ENCODE results near the gene SORBS1. TPM values are rescaled to one million over a fixed set of nuclear protein-coding genes. Genes with fewer than 3 reads are reported as not detected.

SORBS1 gene
- total and polyA plus RNA-seq, 8 donors = 11.4 to 25.6 (median 16.8) TPM

GRCh38 chr10:95467162-95467599 is 94.0 kb downstream of the SORBS1 start:
- Histone ChIP-seq H3K27me3 (no peaks in the 10 kb centered on the region), H3K9me3 (no peaks in the 10 kb centered on the region), H3K4me3 (no peak overlapping the region), H3K27ac (no peak overlapping the region), H3K4me1 (peaks cover 5 to 33% (median 27%) of the 10 kb centered on the region in 3 donors), H3K36me3 (no peaks in the 10 kb centered on the region)
- TF ChIP-seq CTCF (IDR thresholded peaks at IDR 0.05) = no peak
- DNase-seq = peak; percentile 39 to 58 (median 52)
- intact Hi-C loops (cut with DNase I) = no loop called here
- peak; percentile 70 to 95 (median 86) for ATAC-seq
- no peak for FAIRE-seq
- WGBS, 2 donors = 37 to 46% methylated on average over 5 of the region's 5 CpGs

DNA sequence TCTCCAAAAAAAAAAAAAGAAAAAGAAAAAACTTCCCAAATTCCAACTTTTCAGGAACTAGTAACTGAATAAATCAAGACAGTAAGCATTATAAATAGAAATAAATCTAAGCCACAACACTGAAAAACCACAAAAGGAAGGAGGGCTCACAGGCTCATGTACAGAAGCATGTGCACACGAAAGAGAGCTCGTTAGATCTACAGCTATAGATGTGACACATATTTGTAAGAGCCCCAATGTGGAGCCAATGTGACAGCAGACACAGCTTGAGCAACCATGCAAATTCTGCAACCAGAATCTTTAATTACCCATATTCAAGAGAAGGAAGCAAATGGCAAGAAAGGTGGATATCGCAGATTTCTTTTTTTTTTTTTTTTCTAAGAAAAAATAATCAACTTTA is 94.7 kb downstream of the SORBS1 start:
- FAIRE-seq = no peak
- Histone ChIP-seq H3K27ac (no peak overlapping the region), H3K4me3 (no peak overlapping the region), H3K27me3 (no peaks in the 10 kb centered on the region), H3K4me1 (peaks cover 5 to 33% (median 27%) of the 10 kb centered on the region in 3 donors), H3K36me3 (no peaks in the 10 kb centered on the region), H3K9me3 (no peaks in the 10 kb centered on the region)
- WGBS, 2 donors = 95% methylated on average over 3 of the region's 3 CpGs
- no peak for TF ChIP-seq CTCF (IDR thresholded peaks at IDR 0.05)
- no peak for DNase-seq
- ATAC-seq = no peak
- intact Hi-C loops (cut with DNase I) = no loop called here

DNA sequence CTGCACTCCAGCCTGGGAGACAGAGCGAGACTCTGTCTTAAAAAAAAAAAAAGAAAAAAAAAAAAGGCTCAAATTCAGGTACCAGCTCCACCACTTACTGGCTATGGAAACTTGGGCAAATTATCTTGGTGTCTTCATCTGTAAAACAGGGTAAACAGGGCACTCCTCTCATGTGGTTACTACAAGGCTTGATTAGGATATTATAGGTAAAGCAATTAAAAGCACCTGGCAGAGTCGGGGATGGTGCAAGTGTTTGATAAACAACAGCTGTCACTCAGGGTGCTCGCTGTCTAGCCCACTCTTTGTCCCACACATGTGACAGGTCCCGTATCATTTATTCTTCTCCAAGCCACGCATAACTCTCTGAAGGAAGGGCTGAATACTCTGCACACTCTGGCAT is 96.9 kb downstream of the SORBS1 start:
- H3K27ac ChIP-seq = no peak overlapping the region
- no peak for DNase-seq
- H3K4me3 ChIP-seq = no peak overlapping the region

GRCh38 chr10:95462740-95463667 is 98.2 kb downstream of the SORBS1 start:
- no peak for TF ChIP-seq CTCF (IDR thresholded peaks at IDR 0.05)
- no peak for DNase-seq
- no peak for FAIRE-seq
- H3K4me3 ChIP-seq = no peak overlapping the region
- no peaks in the 10 kb centered on the region for H3K9me3 ChIP-seq
- 74 to 86% methylated on average over 1 of the region's 1 CpG for WGBS, 2 donors
- no peak for ATAC-seq
- no peak overlapping the region for H3K27ac ChIP-seq
- H3K36me3 ChIP-seq = no peaks in the 10 kb centered on the region
- intact Hi-C loops (cut with DNase I) = no loop called here
- H3K27me3 ChIP-seq = no peaks in the 10 kb centered on the region
- H3K4me1 ChIP-seq = peaks cover 5 to 16% (median 11%) of the 10 kb centered on the region in 3 donors

More for the DNA sequence above, 96.9 kb downstream of the SORBS1 start:
- no peaks in the 10 kb centered on the region for H3K27me3 ChIP-seq
- TF ChIP-seq CTCF (IDR thresholded peaks at IDR 0.05) = no peak
- FAIRE-seq (no peak), ATAC-seq (peak in 1 of 4 donors; percentile 5)
- no peaks in the 10 kb centered on the region for H3K9me3 ChIP-seq
- intact Hi-C loops (cut with DNase I) = no loop called here
- WGBS, 2 donors = 46 to 48% methylated on average over 5 of the region's 5 CpGs
- no peaks in the 10 kb centered on the region for H3K36me3 ChIP-seq
- peaks cover 5 to 25% (median 18%) of the 10 kb centered on the region in 3 donors for H3K4me1 ChIP-seq

- 89 to 93% methylated on average over 4 of the region's 4 CpGs for WGBS, 2 donors
- FAIRE-seq (no peak), ATAC-seq (no peak), DNase-seq (no peak)
- intact Hi-C loops (cut with DNase I) = no loop called here
- no peak overlapping the region for H3K27ac ChIP-seq
- H3K4me1 ChIP-seq = peaks cover 0 to 12% (median 4%) of the 10 kb centered on the region in 3 donors
- H3K27me3 ChIP-seq = no peaks in the 10 kb centered on the region
- TF ChIP-seq CTCF (IDR thresholded peaks at IDR 0.05) = no peak
- no peak overlapping the region for H3K4me3 ChIP-seq
- no peaks in the 10 kb centered on the region for H3K36me3 ChIP-seq
- no peaks in the 10 kb centered on the region for H3K9me3 ChIP-seq
These were observed 99.6 kb downstream of the SORBS1 start for GRCh38 chr10:95461611-95462010.

Measured in pancreas (tissue), 10 donors.